Activated CD4-positive, CD25-positive, alpha-beta regulatory T cell treated with anti-CD3 and anti-CD28 coated beads, Interleukin-2, amount 50 U/mL, for 24 hours (primary cell): ENCODE measurements around the gene SLC39A7.

Experiments
- ATAC-seq, 2 donors: fragments of 150-1000 bp; cut with Tn5 transposase; one replicate each; pipeline ENCODE4 v1.10.0; 2021; ENCODE audit warnings: mild to moderate bottlenecking in 1 of 2, moderate library complexity in 1 of 2

The SLC39A7 gene

DNA sequence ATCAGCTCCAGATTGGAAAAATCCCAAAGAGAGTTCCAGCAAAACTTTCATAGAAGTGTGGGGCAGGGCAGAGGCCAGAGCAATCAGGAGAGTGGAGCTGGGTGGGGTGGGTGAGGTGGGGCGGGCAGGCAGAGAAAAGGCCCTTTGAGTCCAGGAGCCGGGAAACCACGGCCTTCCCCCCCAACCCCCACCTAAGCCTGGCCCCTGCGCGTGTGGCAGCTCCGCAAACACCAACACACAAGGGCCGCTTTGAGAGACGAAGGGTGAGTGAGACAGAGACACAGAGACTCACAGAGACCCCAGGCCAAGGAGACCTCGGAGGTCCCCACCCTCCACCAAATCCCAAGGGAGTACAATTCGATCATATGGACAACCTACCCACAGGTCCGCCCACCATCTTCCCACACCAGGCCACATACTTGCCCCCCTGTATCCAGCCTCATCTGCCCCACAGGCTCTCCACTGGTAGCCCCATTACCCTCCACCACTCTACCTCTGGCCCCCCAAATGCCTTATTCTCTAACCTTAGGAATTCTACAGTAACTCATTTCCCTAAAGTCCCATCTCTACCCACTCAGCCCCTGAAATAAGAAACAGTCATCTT is 10.1 kb upstream of the SLC39A7 start:
- ATAC-seq = no peak

DNA sequence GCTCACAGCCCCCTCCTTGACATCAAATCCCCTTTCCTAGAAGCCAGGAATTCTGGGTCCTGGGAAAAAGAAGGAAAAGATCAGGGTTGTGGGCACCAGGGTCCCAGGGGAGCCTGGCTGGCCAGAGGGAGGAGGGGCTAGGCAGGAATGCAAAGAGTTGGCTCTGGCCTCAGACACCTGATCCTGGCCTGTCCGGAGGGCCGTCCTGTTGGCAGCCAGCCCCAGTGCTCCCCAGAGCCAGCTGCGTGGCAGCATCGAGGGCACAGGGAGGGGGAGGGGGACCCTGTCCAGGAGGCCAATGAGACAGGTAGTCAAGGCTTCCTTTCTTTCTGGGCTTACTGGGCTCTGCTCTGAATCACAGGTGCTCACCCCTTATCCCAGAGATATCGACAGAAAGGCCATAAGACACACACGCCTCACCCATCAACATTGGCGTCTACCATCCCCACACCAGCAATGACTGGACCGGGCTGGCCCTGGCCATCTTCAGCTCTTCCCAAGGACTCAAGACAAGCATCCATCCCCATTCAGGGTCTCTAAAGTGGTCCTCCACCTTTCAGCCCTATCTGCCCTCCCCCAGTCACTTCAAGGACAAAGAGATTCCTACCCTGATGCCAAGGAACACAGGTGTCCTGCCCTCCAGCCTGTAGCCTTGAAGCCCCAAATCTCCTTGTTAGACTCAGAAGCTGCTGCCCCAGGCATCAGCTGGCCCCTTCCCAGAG is 9.1 kb upstream of the SLC39A7 start:
- ATAC-seq = no peak

DNA sequence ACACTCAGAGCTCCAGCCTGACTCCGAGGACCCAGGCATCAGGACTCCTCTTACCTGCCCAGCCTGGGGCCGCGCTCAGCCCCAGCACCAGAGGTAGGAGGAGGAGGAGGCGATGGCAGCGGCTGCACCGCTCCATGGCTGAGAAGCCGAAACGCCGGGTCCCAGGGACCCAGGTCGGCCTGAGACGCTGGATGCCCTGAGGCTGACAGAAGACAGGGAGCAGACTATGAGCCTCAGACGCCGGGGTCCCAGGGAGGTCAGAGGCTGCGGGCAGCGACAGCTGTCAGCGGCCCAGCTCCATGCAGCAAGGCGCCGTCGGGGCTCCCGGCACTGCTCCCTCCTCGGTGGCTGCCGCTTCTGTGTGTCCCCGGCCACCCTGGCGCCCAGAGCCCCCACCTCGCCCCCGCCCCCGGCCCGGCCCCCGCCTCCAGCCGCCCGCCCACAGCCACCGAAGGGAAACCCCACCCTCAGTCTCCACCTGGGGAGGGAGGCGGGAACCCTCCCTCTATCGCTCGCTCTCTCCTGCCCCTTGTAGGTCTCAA is 8.5 kb upstream of the SLC39A7 start, which contains the start of gene COL11A2:
COL11A2 (minus strand) TSS at position 363 of the 542 bp plus-strand sequence; CDS start at position 136, 227 bp downstream.
- ATAC-seq = peak; percentile 19 to 34

DNA sequence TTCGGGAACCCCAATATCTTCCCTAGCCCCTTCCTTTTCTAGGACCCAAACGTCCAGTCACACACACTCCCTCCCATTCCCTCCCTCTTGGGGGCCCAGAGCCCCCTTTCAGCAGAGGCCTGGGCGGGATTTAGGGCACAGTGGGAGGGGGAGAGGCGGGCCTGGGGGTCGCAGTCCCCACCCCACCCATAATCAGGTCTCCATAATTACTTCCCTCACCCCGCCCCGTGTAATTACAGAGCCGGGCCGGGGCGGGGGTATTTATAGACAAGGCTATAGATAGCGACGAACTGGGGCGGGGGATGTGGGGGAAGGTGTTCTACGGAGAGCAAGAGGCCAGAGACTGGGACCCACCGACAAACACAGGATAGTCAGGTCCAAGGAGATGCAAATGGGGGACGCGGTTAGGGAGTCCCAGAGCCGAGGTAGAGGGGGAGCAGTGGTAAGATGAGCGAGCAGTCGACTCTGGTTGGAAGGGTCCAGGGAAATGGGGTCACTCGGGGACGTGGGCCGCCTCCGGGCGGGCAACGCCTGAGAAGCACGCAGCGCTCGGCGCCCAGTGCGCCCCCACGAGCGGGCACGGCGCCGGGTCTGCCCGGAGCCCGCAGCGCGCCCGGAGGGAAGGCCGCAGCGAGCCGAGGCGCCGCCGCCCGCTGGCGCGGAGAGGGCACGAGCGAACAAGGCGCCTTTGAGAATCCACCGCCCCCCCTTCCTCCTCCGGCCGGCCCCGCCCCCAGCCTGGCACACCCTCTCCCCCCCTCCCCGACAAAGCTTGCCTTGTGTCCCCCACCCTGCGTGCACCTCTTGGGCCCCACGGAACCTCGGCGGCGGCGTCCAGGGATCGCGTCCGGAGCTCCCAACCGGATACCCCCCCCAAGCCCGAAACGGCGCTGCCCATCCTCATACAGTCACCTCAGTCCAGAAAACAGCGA is 7.7 kb upstream of the SLC39A7 start:
- ATAC-seq = no peak

DNA sequence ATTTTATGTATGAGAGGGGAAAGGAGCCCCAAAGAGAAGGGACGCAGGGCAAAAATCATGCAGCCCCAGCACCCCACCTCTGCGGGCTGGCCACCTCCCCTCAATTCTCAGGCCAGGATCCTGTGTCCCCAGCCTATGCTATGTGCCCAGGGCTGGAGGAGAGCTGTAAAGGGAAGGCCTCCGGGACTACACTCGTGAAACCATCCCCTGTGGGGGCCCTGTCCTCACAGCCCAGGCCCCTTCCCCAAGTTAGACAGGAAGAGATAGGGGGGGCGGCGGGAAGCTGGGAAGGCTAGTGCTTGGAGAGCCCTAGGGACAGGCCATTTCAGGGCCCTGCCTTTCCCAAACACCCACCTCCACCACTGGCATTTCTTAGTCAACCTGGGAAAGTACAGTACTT is 7.0 kb upstream of the SLC39A7 start:
- ATAC-seq = no peak

DNA sequence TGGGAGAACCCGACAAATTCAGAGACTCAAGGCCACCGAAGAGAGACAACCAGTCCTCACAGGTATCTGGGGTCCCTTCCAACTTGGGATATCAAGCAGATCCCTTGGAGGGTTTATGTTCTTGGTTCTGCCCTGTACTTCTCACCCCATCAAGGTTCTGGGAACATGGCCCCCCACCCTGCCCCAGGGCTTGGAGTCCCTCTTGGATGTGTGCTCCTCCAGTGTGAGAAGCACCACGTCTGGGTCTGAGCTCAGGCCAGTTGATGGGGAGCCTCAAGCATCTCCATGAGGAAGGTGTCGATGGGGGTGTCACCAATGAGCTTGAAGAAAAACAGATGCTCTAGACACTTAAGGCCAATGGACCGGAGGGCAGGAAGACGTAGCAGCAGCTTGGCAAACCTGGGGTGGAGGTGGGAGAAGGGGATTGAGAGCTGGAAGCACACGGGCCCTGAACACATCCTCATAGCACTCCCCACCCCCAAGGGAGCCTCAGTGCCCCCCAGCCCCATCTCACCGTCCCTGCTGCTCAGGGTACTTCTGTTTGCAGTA is 6.2 kb upstream of the SLC39A7 start:
- no peak for ATAC-seq

DNA sequence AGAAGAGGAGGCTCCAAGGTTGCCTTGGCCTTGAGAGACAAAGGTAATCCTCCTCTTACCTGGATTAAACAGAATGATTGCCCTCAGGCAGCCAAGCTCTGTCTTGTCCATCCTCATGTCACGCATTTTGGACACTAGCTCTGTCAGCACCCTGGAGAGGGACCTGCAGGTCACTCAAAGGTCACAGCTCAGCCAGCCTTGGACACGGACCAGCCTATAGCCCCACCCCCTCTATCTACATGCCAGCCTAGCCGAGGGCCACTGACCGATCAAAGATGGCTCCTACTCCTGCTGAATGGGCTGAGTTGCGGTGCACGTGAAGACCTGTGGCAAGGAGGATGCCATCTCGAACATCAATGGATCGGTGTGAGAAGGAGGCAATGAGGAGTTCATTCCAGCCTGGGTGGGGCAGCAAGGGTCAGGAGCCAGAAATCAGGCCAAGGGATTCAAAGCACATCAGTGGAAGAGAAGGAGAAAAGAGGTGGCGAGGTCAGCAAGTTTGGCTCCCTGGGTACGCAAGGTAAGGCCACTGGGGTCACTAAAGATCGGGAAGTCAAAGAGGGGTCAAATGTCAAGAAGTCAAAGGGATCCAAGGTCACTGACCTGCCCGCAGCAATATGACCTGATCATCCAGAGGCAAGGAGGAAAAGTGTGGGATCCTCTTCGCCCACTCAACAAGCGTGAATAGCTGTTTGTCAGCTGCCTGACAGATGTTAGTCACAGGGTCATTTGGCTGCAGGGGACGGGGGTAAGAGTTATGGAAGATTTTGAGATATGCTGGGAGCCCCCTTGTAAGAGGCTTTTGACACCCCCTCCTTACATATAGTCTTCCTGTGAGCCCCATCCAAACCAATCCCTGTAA is 5.1 kb upstream of the SLC39A7 start:
- no peak for ATAC-seq

DNA sequence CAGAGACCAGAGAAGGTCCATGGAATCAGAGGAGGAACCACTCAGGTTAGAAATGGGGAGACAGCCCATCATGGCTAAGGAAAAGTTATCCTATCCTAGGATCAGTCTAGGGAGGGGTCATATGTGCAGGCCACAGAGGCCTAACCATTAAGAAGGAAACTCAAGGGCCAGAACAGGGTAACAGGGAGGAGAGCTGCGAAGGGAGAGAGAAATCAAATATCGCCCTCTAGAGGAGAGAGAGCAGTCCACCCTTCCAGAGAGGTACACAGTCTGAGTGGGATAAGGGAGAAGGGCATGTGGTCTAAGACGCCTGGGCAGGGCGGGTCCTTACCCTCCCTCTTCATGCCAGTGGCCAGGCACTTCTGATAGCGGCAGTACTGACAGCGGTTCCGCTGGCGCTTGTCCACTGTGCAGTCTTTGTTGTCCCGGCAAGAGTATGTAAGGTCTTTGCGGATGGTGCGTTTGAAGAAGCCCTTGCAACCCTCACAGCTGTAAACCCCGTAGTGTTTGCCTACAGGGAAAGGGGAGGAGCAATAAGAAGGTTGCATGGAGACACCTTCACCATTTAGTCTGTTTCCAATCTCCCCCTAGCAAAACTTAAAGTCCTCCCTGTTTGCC is 3.1 kb upstream of the SLC39A7 start:
- ATAC-seq = peak; percentile 34 to 42

DNA sequence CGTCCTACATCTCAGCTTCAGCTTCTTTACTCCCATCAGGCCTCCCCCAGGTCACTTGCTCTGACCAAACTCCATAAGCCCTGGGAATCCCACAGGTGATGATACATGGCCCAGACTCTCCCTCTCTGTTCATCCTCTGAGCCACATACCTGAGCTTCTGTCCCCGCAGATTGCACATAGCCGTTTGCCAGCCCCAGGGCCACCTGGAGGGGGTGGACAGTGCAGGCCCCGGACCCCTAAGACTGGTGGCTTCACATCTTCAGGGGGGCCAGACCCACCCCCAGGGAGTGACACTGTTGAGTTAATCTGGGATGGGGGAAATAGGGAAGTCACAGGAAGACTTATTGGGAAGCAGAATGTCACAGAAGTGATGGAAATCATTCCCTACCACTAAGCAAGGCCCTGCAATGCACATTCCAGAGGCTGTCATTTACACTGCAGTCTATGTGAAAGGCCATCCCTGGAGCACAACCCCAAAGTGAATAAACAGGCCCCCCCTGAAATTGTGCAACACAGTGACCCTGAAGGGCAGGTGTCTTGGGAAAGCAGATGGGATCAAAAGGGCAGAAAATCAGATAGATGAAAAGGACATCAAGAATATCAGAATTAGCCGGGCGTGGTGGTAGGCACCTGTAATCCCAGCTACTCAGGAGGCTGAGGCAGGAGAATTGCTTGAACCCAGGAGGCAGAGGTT is 2.4 kb upstream of the SLC39A7 start:
- no peak for ATAC-seq

DNA sequence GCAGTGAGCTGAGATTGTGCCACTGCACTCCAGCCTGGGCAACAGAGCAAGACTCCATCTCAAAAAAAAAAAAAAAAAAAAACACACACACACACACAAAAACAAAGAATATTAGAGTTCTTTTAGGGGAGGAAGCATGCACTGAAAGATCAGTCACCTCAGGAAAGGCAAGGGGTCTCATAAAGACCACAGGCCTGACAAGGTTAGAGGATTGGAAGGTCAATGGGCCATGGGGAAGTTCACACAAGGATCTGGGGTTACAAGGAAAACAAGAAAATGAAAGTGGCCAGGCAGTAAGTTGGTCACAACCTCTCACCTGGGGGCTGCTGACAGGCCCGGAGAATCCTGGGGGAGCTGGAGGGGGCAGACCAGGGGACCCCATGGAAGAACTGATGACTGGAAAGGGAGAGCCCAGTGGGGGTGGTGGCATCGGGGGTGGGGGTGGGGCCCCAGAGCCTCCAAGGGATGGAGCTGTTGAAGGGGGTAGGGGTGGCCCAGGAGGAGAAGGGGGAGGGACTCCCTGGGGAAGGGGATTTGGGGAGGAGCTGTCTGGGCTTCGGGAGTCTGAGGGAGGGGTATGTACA is 1.7 kb upstream of the SLC39A7 start:
- ATAC-seq = no peak

DNA sequence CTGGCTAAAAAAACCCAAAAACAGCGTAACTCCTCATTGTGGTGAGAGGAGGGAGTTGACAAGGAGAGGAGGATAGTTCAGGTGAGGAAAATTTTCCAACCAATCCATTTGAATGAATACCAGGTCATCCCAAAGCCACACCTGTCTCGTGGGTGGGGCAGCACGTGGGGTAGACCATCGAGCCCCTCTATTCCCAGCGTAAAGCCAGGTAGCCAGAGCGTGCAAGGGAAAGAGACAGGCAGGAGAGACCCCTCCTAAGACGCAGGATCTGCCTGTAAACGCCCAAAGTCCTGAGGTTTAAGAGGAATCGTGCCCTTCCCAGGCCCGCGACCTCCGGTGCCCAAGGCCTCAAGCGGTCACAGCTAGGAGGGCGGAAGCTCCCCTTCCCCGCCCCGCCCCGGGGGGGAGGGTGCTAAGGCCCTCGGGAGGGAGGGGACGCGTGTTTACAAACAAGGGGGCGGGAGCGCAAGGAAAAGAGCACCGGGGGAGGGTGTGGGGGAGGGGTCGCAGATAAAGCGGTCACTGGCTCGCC is 914 bp upstream of the SLC39A7 start:
- peak; percentile 31 to 37 for ATAC-seq

DNA sequence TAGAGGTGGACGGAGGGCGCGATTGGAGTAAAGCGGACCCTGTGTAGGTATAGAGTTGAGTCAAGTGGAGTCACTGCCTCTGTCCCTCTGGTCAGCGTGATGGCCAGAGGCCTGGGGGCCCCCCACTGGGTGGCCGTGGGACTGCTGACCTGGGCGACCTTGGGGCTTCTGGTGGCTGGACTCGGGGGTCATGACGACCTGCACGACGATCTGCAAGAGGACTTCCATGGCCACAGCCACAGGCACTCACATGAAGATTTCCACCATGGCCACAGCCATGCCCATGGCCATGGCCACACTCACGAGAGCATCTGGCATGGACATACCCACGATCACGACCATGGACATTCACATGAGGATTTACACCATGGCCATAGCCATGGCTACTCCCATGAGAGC is 479 bp downstream of the SLC39A7 start:
- no peak for ATAC-seq

DNA sequence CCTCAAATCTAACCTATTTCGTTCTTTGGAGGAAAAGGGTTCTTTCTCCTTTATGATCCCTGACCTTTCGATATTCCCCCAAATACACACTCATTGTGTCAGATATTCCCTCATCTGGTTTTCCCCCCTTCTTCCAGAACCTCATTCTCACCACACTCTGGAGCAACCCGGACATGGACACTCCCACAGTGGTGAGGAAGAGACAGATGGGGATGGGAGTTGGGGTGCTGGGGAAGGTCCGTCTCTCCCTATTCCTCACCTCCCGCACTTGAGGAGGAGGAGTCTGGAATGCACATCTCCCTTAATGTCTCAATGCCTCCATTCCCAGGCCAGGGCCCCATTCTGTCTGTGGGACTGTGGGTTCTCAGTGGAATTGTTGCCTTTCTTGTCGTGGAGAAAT is 1.3 kb downstream of the SLC39A7 start:
- ATAC-seq = no peak

DNA sequence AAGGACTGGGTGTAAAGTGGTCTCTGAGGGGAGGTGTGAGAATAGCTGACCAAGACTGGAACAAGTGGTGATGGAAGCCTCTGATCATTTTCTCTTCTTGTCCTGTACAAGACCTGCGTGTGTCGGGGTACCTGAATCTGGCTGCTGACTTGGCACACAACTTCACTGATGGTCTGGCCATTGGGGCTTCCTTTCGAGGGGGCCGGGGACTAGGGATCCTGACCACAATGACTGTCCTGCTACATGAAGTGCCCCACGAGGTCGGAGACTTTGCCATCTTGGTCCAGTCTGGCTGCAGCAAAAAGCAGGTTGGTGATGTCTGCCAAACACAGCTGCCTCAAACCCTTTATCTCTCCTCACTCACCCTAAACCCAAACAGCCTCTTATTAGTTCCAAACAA is 2.1 kb downstream of the SLC39A7 start:
- ATAC-seq = no peak

DNA sequence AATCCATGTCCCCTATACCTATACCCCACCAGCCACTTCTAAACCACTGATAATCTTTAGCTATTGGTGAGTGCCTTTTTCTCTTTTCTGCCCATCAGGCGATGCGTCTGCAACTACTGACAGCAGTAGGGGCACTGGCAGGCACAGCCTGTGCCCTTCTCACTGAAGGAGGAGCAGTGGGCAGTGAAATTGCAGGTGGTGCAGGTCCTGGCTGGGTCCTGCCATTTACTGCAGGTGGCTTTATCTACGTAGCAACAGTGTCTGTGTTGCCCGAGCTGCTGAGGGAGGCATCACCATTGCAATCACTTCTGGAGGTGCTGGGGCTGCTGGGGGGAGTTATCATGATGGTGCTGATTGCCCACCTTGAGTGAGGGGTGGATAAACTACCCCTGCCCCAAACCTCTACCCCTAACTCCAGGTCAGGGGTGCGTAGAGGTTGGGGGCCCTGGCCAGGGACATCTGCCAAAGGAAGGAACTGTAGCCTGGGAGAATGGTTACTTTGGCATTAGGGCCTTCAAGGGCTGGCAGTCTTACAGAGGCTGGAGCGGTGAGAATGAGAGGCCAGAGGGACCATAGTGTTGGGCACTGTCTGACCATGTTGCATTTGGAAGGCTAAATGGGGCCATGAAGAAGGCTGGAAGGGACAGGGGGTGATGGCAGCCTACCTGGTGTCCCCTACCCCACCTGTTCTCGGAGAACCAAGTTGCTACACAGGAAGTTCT is 2.9 kb downstream of the SLC39A7 start:
- ATAC-seq = no peak

DNA sequence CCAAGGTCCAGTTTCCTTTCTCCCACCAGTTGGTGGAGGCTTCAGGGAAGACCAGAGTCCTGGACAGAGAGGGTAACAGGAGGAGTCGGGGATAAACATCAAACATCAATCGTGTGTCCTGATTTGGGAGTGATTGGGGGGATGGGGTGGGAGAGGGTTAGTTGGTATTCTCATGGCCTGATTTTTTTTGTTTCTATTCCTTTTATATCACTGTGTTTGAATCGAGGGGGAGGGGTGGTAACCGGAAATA is 3.4 kb downstream of the SLC39A7 start:
- ATAC-seq = no peak

DNA sequence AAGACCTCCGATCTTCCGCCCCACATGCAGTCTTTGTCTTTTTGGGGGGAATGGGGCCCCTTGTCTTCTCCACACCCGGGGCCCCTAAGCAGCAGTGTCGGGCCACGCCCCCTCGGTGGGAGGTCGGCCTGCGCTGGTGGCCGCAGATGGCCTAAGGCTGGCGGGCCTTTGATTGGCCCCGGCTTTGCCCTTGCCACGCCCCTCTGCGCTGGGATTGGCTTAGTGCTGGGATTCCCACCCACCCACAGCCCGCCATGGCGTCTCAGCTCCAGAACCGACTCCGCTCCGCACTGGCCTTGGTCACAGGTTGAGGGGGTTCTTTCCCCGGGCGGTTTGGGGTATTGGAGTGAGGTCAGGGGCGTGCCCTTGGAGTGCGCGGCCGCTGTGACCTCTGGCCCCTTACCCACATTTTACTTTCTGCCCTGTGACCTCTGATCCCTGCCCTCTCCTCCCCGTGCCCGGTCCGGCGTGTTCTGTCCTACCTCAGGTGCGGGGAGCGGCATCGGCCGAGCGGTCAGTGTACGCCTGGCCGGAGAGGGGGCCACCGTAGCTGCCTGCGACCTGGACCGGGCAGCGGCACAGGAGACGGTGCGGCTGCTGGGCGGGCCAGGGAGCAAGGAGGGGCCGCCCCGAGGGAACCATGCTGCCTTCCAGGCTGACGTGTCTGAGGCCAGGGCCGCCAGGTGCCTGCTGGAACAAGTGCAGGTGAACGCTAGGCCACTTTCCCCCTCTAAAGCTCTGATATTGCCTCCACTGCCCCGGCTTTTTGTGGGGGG is 3.9 kb downstream of the SLC39A7 start, which contains the start of gene HSD17B8:
HSD17B8 (plus strand) TSS at position 241 of the 776 bp plus-strand sequence; CDS start at position 255, 14 bp downstream.
- ATAC-seq = peak; percentile 59 to 62

DNA sequence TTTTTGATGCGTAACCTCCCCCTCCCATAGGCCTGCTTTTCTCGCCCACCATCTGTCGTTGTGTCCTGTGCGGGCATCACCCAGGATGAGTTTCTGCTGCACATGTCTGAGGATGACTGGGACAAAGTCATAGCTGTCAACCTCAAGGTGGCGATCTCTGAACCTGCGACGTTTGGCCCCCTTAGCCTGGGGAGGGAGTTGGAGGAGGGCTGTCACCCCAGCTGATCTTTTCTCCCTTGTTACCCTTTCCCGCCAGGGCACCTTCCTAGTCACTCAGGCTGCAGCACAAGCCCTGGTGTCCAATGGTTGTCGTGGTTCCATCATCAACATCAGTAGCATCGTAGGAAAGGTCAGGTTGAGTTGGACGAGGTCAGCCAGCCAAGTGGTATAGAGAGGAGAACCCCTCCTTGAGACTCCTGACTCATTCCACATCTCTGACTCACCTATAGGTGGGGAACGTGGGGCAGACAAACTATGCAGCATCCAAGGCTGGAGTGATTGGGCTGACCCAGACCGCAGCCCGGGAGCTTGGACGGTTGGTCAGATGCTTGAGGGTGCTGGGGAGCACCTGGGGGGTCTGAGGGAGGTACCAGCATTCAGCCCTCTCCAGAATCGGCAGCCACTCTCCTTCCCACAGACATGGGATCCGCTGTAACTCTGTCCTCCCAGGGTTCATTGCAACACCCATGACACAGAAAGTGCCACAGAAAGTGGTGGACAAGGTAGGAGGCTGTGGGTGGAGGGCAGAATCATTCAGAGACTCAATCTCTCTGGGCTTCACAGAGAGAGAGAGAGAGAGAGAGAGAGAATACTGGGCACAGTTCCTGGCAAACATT is 4.7 kb downstream of the SLC39A7 start:
- ATAC-seq = peak; percentile 36 to 44
